HepG2 (cell line): ENCODE data around the gene TMEM62. TPM values are rescaled to one million over a fixed set of nuclear protein-coding genes. Genes with fewer than 3 reads are reported as not detected.

Experiments
- NFKB2 ChIP-seq: sonication (generic); formaldehyde crosslinking; IDR thresholded peaks from 2 replicates; pipeline ENCODE4 v1.4.0; 2020; ENCODE audit warnings: missing genetic modification reagents, borderline replicate concordance
- ZMAT3 ChIP-seq: sonication (generic); formaldehyde crosslinking; conservative IDR thresholded peaks from 2 replicates; pipeline ENCODE4 v1.7.0; 2021; ENCODE audit warnings: missing genetic modification reagents
- ZMYM4 ChIP-seq: sonication (generic); formaldehyde crosslinking; IDR thresholded peaks from 2 replicates; pipeline ENCODE4 v1.8.1; 2023; ENCODE audit warnings: mild to moderate bottlenecking, missing genetic modification reagents
- ZNF3 ChIP-seq: IDR thresholded peaks from 2 replicates; pipeline ENCODE4 v1.7.0; 2017; ENCODE audit warnings: inconsistent platforms
- polyA plus RNA-seq, 8 experiments: library from polyadenylated mRNA; depleted of rRNA in 3 of 8; stranded (reverse) in 7 of 8; unstranded in 1 of 8; fragments of >200 nt; fragmentation: Illumina TruSeq in 4 of 8; extraction: Trizol in 4 of 8; gene quantifications; 2 replicates each; pipeline versions ENCODE4 v1.2.1 to v1.2.3, GENCODE V29; 2011 to 2016; ENCODE audit warnings: low read depth in 4 of 8, missing spikeins in 1 of 8, mixed read lengths in 1 of 8; ENCODE audit not compliant: insufficient read depth in 1 of 8
- total RNA-seq, 5 experiments: library from RNA; depleted of rRNA; stranded (reverse); fragments of >200 nt; fragmentation: Illumina TruSeq; extraction: Trizol; gene quantifications; 2 replicates each; pipeline ENCODE4 v1.2.3, GENCODE V29; 2016; ENCODE audit warnings: low read depth in 1 of 5
- TF ChIP-seq, protein P1 (sequence below): sonication (generic); formaldehyde crosslinking; IDR thresholded peaks from 2 replicates; pipeline ENCODE4 v1.5.0; 2020; ENCODE audit warnings: mild to moderate bottlenecking, missing genetic modification reagents, borderline replicate concordance
- TF ChIP-seq, protein P2 (sequence below): sonication (generic); formaldehyde crosslinking; IDR thresholded peaks from 2 replicates; pipeline ENCODE4 v1.4.0; 2020; ENCODE audit warnings: missing genetic modification reagents, borderline replicate concordance
- TF ChIP-seq, protein P3 (sequence below): sonication (generic); formaldehyde crosslinking; IDR thresholded peaks from 2 replicates; pipeline ENCODE4 v1.4.0; 2020; ENCODE audit warnings: missing genetic modification reagents
- TF ChIP-seq, protein P4 (sequence below): IDR thresholded peaks from 2 replicates; pipeline ENCODE4 v1.6.1; 2016; ENCODE audit warnings: low read depth
- TF ChIP-seq, protein P5 (sequence below): sonication (generic); formaldehyde crosslinking; IDR thresholded peaks from 2 replicates; pipeline ENCODE4 v1.4.0; 2020; ENCODE audit warnings: mild to moderate bottlenecking, missing genetic modification reagents

Gene TMEM62
- total and polyA plus RNA-seq, 2 of the 13 experiments (the other 11 are each of a cell fraction or from before 2014, with no cell fraction given), result 14.2 to 20.9 TPM

DNA sequence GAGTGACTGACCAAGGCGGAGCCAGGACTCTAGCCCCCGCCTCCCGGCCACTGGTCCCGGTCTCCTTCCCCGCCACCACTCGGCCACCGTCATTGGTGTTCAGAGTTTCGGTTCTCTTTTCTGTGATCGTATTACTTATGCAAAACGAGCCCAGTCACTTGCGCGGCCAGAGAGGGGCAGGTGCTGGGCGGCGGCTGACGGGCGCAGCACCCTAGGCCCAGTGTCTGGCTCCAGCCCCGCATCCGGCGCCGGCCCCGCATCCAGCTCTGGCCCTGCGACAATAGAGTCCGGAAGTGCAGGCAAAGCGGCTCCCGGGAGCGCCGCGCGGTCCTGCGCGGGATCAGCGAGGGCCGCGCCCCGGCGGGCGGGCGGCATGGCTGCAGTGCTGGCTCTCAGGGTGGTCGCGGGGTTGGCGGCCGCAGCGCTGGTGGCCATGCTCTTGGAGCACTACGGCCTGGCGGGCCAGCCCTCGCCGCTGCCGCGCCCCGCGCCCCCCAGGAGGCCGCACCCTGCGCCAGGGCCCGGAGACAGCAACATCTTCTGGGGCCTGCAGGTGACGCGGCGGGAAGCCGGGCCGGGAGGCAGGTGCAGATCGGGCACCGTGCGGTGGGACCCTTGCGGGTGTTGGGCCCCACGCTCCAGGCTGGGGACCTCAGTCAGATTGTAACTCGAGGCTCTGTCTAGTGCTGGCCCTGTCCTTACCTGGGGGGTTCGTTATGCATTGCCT lies at the start of gene TMEM62 (continued):
- TF ChIP-seq, protein P1, sequence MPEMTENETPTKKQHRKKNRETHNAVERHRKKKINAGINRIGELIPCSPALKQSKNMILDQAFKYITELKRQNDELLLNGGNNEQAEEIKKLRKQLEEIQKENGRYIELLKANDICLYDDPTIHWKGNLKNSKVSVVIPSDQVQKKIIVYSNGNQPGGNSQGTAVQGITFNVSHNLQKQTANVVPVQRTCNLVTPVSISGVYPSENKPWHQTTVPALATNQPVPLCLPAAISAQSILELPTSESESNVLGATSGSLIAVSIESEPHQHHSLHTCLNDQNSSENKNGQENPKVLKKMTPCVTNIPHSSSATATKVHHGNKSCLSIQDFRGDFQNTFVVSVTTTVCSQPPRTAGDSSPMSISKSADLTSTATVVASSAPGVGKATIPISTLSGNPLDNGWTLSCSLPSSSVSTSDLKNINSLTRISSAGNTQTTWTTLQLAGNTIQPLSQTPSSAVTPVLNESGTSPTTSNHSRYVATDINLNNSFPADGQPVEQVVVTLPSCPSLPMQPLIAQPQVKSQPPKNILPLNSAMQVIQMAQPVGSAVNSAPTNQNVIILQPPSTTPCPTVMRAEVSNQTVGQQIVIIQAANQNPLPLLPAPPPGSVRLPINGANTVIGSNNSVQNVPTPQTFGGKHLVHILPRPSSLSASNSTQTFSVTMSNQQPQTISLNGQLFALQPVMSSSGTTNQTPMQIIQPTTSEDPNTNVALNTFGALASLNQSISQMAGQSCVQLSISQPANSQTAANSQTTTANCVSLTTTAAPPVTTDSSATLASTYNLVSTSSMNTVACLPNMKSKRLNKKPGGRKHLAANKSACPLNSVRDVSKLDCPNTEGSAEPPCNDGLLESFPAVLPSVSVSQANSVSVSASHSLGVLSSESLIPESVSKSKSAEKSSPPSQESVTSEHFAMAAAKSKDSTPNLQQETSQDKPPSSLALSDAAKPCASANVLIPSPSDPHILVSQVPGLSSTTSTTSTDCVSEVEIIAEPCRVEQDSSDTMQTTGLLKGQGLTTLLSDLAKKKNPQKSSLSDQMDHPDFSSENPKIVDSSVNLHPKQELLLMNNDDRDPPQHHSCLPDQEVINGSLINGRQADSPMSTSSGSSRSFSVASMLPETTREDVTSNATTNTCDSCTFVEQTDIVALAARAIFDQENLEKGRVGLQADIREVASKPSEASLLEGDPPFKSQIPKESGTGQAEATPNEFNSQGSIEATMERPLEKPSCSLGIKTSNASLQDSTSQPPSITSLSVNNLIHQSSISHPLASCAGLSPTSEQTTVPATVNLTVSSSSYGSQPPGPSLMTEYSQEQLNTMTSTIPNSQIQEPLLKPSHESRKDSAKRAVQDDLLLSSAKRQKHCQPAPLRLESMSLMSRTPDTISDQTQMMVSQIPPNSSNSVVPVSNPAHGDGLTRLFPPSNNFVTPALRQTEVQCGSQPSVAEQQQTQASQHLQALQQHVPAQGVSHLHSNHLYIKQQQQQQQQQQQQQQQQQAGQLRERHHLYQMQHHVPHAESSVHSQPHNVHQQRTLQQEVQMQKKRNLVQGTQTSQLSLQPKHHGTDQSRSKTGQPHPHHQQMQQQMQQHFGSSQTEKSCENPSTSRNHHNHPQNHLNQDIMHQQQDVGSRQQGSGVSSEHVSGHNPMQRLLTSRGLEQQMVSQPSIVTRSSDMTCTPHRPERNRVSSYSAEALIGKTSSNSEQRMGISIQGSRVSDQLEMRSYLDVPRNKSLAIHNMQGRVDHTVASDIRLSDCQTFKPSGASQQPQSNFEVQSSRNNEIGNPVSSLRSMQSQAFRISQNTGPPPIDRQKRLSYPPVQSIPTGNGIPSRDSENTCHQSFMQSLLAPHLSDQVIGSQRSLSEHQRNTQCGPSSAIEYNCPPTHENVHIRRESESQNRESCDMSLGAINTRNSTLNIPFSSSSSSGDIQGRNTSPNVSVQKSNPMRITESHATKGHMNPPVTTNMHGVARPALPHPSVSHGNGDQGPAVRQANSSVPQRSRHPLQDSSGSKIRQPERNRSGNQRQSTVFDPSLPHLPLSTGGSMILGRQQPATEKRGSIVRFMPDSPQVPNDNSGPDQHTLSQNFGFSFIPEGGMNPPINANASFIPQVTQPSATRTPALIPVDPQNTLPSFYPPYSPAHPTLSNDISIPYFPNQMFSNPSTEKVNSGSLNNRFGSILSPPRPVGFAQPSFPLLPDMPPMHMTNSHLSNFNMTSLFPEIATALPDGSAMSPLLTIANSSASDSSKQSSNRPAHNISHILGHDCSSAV, result no peak
- TF ChIP-seq, protein P2, sequence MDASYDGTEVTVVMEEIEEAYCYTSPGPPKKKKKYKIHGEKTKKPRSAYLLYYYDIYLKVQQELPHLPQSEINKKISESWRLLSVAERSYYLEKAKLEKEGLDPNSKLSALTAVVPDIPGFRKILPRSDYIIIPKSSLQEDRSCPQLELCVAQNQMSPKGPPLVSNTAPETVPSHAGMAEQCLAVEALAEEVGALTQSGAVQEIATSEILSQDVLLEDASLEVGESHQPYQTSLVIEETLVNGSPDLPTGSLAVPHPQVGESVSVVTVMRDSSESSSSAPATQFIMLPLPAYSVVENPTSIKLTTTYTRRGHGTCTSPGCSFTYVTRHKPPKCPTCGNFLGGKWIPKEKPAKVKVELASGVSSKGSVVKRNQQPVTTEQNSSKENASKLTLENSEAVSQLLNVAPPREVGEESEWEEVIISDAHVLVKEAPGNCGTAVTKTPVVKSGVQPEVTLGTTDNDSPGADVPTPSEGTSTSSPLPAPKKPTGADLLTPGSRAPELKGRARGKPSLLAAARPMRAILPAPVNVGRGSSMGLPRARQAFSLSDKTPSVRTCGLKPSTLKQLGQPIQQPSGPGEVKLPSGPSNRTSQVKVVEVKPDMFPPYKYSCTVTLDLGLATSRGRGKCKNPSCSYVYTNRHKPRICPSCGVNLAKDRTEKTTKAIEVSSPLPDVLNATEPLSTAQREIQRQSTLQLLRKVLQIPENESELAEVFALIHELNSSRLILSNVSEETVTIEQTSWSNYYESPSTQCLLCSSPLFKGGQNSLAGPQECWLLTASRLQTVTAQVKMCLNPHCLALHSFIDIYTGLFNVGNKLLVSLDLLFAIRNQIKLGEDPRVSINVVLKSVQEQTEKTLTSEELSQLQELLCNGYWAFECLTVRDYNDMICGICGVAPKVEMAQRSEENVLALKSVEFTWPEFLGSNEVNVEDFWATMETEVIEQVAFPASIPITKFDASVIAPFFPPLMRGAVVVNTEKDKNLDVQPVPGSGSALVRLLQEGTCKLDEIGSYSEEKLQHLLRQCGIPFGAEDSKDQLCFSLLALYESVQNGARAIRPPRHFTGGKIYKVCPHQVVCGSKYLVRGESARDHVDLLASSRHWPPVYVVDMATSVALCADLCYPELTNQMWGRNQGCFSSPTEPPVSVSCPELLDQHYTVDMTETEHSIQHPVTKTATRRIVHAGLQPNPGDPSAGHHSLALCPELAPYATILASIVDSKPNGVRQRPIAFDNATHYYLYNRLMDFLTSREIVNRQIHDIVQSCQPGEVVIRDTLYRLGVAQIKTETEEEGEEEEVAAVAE (CRISPR knock-in tag), result peak; percentile 71
- TF ChIP-seq ZNF3 (no peak), ZMAT3 (CRISPR knock-in tag) (0 out of 2 replicates have a peak, but pooled peaks have one; percentile 33), ZMYM4 (CRISPR knock-in tag) (peak; percentile 49; the same call in 1 of the 2 replicates), NFKB2 (CRISPR knock-in tag) (peak; percentile 73; the same call in 1 of the 2 replicates)
- TF ChIP-seq, protein P3, sequence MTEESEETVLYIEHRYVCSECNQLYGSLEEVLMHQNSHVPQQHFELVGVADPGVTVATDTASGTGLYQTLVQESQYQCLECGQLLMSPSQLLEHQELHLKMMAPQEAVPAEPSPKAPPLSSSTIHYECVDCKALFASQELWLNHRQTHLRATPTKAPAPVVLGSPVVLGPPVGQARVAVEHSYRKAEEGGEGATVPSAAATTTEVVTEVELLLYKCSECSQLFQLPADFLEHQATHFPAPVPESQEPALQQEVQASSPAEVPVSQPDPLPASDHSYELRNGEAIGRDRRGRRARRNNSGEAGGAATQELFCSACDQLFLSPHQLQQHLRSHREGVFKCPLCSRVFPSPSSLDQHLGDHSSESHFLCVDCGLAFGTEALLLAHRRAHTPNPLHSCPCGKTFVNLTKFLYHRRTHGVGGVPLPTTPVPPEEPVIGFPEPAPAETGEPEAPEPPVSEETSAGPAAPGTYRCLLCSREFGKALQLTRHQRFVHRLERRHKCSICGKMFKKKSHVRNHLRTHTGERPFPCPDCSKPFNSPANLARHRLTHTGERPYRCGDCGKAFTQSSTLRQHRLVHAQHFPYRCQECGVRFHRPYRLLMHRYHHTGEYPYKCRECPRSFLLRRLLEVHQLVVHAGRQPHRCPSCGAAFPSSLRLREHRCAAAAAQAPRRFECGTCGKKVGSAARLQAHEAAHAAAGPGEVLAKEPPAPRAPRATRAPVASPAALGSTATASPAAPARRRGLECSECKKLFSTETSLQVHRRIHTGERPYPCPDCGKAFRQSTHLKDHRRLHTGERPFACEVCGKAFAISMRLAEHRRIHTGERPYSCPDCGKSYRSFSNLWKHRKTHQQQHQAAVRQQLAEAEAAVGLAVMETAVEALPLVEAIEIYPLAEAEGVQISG (CRISPR knock-in tag), result peak; percentile 97
- TF ChIP-seq, protein P4, sequence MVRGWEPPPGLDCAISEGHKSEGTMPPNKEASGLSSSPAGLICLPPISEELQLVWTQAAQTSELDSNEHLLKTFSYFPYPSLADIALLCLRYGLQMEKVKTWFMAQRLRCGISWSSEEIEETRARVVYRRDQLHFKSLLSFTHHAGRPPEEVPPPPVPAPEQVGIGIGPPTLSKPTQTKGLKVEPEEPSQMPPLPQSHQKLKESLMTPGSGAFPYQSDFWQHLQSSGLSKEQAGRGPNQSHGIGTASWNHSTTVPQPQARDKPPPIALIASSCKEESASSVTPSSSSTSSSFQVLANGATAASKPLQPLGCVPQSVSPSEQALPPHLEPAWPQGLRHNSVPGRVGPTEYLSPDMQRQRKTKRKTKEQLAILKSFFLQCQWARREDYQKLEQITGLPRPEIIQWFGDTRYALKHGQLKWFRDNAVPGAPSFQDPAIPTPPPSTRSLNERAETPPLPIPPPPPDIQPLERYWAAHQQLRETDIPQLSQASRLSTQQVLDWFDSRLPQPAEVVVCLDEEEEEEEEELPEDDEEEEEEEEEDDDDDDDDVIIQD (CRISPR knock-in tag), result 0 out of 2 replicates have a peak, but pooled peaks have one; percentile 7
- TF ChIP-seq, protein P5, sequence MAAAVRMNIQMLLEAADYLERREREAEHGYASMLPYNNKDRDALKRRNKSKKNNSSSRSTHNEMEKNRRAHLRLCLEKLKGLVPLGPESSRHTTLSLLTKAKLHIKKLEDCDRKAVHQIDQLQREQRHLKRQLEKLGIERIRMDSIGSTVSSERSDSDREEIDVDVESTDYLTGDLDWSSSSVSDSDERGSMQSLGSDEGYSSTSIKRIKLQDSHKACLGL (CRISPR knock-in tag), result peak; percentile 43
